Measurements from ENCODE around the gene CHAD.

DNA sequence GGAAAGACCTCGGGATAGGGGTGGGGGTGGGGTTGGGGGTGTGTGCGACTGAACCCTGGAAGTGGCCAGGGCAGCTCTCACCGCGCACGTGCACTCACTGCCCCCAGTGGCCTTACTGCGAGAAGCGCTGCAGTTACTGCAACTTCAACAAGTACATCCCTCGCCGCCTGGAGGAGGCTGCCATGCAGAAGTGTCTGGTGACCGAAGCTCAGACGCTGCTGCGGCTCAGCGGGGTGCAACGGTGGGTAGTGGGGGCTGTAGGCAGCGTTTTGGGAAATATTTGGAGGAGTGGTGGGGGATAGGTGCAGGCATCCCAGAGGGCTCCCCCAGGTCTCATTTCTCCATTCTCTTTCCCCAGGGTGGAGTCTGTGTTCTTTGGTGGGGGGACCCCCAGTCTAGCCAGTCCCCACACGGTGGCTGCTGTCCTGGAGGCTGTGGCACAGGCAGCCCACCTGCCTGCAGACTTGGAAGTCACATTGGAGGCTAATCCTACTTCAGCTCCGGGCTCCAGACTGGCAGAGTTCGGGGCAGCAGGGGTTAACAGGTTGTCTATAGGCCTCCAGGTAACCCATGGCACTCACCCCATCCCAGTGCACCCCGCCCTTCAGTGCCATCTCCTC lies 11.0 kb upstream of the CHAD start:
- TF ChIP-seq CTCF (optimal IDR thresholded peaks at IDR 0.05 in 1 of 3, IDR thresholded peaks at IDR 0.05 in 1 of 3, conservative IDR thresholded peaks at IDR 0.05 in 1 of 3; ENCODE audit: extremely low read depth in 1 of 3, insufficient read depth in 2 of 3, low read length in 3 of 3) (peak; percentile 42 to 83 (median 69)), EZH2 (IDR thresholded peaks at IDR 0.05; ENCODE audit: low read length) (no peak)

All from keratinocyte (primary cell).